22Rv1 (cell line): Measurements from ENCODE around the gene CFDP1.

Source experiments
- CTCF ChIP-seq: fragments of 450-650 bp; IDR thresholded peaks from 2 replicates; pipeline ENCODE4 v1.5.1; 2017; ENCODE audit warnings: mild to moderate bottlenecking
- ZFX ChIP-seq: fragments of 450-650 bp; IDR thresholded peaks from 2 replicates; pipeline ENCODE4 v1.6.1; 2017; ENCODE audit warnings: antibody characterized with exemption, borderline replicate concordance

GRCh38 chr16:75479421-75479990, 46.2 kb upstream of the CFDP1 start:
- TF ChIP-seq CTCF: no peak
- no peak for TF ChIP-seq ZFX
